Endothelial cell of umbilical vein (primary cell): ENCODE results near the gene LTBP1. TPM values are rescaled to one million over a fixed set of nuclear protein-coding genes. Genes with fewer than 3 reads are reported as not detected.

Experiments used
- BruUV-seq: library from RNA; stranded (reverse); fragments of 400-500 nt; replicated peaks from 2 replicates; lab custom pipeline; 2021; lab: Mats Ljungman, UMichigan
- CTCF ChIA-PET: fragments of 300-600, 350-600 bp; sonication (Branson Sonifier 250); formaldehyde crosslinking; loops from one replicate; lab custom pipeline; 2021; ENCODE audit warnings: antibody characterized with exemption, inconsistent platforms; lab: Charles Lee
- POLR2A ChIA-PET: fragments of 300-600, 350-600 bp; sonication (Branson Sonifier 250); formaldehyde crosslinking; loops from one replicate; lab custom pipeline; 2021; ENCODE audit warnings: antibody characterized with exemption, inconsistent platforms; lab: Charles Lee
- DNase-seq: peaks from one replicate; pipeline ENCODE4 v3.0.0-alpha.2; 2011; ENCODE audit warnings: low read depth, low spot score
- FAIRE-seq: peaks from 2 replicates; lab custom pipeline; 2011; peaks lifted over from hg19 to GRCh38; lab: Jason Lieb, UNC
- H2AFZ ChIP-seq: 2 replicates; pipeline ENCODE4 v1.6.0; 2012; ENCODE audit warnings: low read depth, low read length, control low read depth, inconsistent platforms
- H3K27ac ChIP-seq: 2 replicates; pipeline ENCODE4 v1.5.1; 2011; ENCODE audit warnings: low read depth, mild to moderate bottlenecking, control low read depth, low read length, moderate library complexity; ENCODE audit not compliant: insufficient read depth
- H3K27me3 ChIP-seq, 2 experiments: 2 replicates each; pipeline versions ENCODE4 v1.6.0 to v1.6.1; 2011; ENCODE audit warnings: low read length in 2 of 2, mixed read lengths in 1 of 2; ENCODE audit not compliant: control insufficient read depth in 2 of 2, insufficient read depth in 2 of 2
- H3K36me3 ChIP-seq, 2 experiments: 2 replicates in 1 of 2; 3 replicates in 1 of 2; pipeline ENCODE4 v1.5.1; 2011; ENCODE audit warnings: low read length in 2 of 2, mild to moderate bottlenecking in 1 of 2, moderate library complexity in 1 of 2; ENCODE audit not compliant: control insufficient read depth in 2 of 2, insufficient read depth in 2 of 2; ENCODE audit errors: extremely low read depth in 1 of 2
- H3K4me1 ChIP-seq: 3 replicates; pipeline ENCODE4 v1.5.1; 2011; ENCODE audit warnings: mild to moderate bottlenecking, low read length; ENCODE audit not compliant: control insufficient read depth, insufficient read depth; ENCODE audit errors: extremely low read depth
- H3K4me2 ChIP-seq: 2 replicates; pipeline ENCODE4 v1.6.1; 2011; ENCODE audit warnings: low read length, control low read depth, mixed read lengths; ENCODE audit not compliant: insufficient read depth
- H3K4me3 ChIP-seq, 3 experiments: fragments of 200-600 bp in 1 of 3; sonication (generic), shearing (Covaris generic) in 1 of 3; replicated peaks in 1 of 3; 2 replicates each; pipeline ENCODE4 v1.5.1; 2011 to 2016; ENCODE audit warnings: control low read depth in 3 of 3, low read length in 3 of 3, mild to moderate bottlenecking in 2 of 3, inconsistent platforms in 1 of 3, low read depth in 1 of 3, moderate library complexity in 1 of 3; ENCODE audit not compliant: insufficient read depth in 1 of 3
- H3K79me2 ChIP-seq: 2 replicates; pipeline ENCODE4 v1.6.0; 2012; ENCODE audit warnings: low read length, inconsistent platforms; ENCODE audit not compliant: control insufficient read depth, insufficient read depth
- H3K9ac ChIP-seq: replicated peaks from 2 replicates; pipeline ENCODE3; 2011; ENCODE audit warnings: low read length, control low read depth; ENCODE audit not compliant: insufficient read depth; ENCODE audit errors: extremely low read depth
- H3K9me1 ChIP-seq: replicated peaks from 3 replicates; pipeline ENCODE4 v1.6.0; 2011; ENCODE audit warnings: mild to moderate bottlenecking, low read length; ENCODE audit not compliant: control insufficient read depth, insufficient read depth; ENCODE audit errors: extremely low read depth
- H3K9me3 ChIP-seq: replicated peaks from 2 replicates; pipeline ENCODE4 v1.5.1; 2012; ENCODE audit warnings: low read length, inconsistent platforms; ENCODE audit not compliant: control insufficient read depth, insufficient read depth
- H4K20me1 ChIP-seq: replicated peaks from 2 replicates; pipeline ENCODE3; 2011; ENCODE audit warnings: mild to moderate bottlenecking, low read length; ENCODE audit not compliant: control insufficient read depth, insufficient read depth; ENCODE audit errors: extremely low read depth
- EZH2 ChIP-seq: IDR thresholded peaks from 2 replicates; pipeline ENCODE4 v1.6.1; 2012; ENCODE audit warnings: borderline replicate concordance, low read depth, mild to moderate bottlenecking, moderate library complexity, low read length, inconsistent platforms; ENCODE audit not compliant: severe bottlenecking
- FOS ChIP-seq: IDR thresholded peaks from 2 replicates; pipeline ENCODE4 v1.6.1; 2011; ENCODE audit warnings: mild to moderate bottlenecking, low read length, moderate library complexity, borderline replicate concordance; ENCODE audit not compliant: insufficient read depth
- GATA2 ChIP-seq: IDR thresholded peaks from 2 replicates; pipeline ENCODE4 v1.7.0; 2011; ENCODE audit warnings: low read depth, mild to moderate bottlenecking, moderate library complexity, mixed read lengths, low read length; ENCODE audit not compliant: insufficient read length, insufficient read depth
- JUN ChIP-seq: IDR thresholded peaks from 2 replicates; pipeline ENCODE4 v1.6.1; 2011; ENCODE audit warnings: borderline replicate concordance, low read depth; ENCODE audit not compliant: insufficient read length, insufficient read depth
- MYC ChIP-seq: IDR thresholded peaks from one replicate; pipeline ENCODE4 v1.6.1; 2011; ENCODE audit warnings: mild to moderate bottlenecking, low read depth, low read length
- POLR2A ChIP-seq: IDR thresholded peaks from 2 replicates; pipeline ENCODE4 v1.6.1; 2012; ENCODE audit warnings: low read depth, mild to moderate bottlenecking, control low read depth, low read length
- POLR2AphosphoS5 ChIP-seq: IDR thresholded peaks from 2 replicates; pipeline ENCODE4 v1.6.1; 2012; ENCODE audit warnings: low read depth, mild to moderate bottlenecking, control low read depth, low read length, moderate library complexity; ENCODE audit not compliant: insufficient read depth
- dilution Hi-C: fragments of 300-500 bp; cut with MboI; formaldehyde crosslinking; loops from one replicate; pipeline ENCODE4 v1.15.0; 2019; ENCODE audit warnings: low sequenced_read_pairs; ENCODE audit not compliant: extremely low pct_ligation_motif_present
- intact Hi-C: fragments of 100-400 bp; cut with micrococcal nuclease; formaldehyde crosslinking; loops from one replicate; pipeline ENCODE4 v1.10.0; 2022
- polyA plus RNA-seq, 4 experiments: library from polyadenylated mRNA; depleted of rRNA in 3 of 4; stranded (reverse) in 3 of 4; unstranded in 1 of 4; fragments of >200 nt; gene quantifications; 2 replicates each; pipeline versions ENCODE4 v1.2.1 to v1.2.3, GENCODE V29; 2011 to 2012; ENCODE audit warnings: missing spikeins in 1 of 4
- total RNA-seq: library from RNA; stranded (reverse); gene quantifications from 2 replicates; pipeline ENCODE4 v1.2.3, GENCODE V29; 2021
- TF ChIP-seq, protein P1 (sequence below), 2 donors: IDR thresholded peaks; 1 replicate in 1 of 2; 2 replicates in 1 of 2; pipeline ENCODE4 v1.5.1; 2011; ENCODE audit warnings: low read length in 2 of 2, mild to moderate bottlenecking in 2 of 2, moderate library complexity in 2 of 2, control low read depth in 1 of 2, inconsistent platforms in 1 of 2, low read depth in 1 of 2; ENCODE audit not compliant: insufficient read depth in 1 of 2; ENCODE audit errors: extremely low read depth in 1 of 2
- TF ChIP-seq, protein P2 (sequence below): IDR thresholded peaks from 2 replicates; pipeline ENCODE4 v1.6.1; 2011; ENCODE audit not compliant: insufficient read depth, insufficient read length

LTBP1 gene
- total and polyA plus RNA-seq, 2 donors (not counting 3 experiments of a cell fraction or from before 2014, with no cell fraction given) = 57.4 to 68.2 TPM

DNA sequence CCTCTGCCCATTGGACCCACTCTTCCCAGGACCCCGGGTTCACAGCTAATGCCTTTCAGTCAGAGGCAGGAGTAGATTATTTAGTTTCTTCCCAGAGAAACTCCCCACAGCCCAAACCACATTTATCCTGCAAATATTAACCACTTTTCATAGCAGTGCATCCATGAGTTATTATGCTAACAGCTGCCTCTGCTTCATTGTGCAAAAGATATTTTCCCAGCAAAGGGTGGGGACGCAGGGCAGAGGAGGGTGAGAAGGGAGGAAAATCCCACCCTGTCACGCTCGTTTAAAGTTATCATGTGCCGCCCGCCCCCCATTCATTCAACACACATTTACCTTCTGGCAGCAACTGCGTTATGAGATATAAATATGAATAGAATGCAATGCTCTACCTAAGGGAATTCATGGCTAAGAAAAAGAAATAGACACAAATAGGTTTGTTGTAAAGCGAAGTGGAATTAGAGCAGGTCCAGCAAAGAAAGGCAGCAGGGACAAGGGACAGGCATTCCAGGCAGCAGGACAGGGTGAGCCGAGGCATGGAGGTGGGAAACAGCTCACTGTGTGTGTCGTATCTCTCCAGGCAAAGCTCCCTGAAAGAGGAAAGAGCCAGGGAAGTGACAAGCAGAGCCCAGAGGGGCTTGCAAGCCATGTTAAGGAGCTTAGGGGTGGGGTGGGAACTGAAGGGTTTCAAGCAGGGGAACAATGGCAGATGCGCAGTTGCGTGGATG, 46.3 kb upstream of the LTBP1 start:
- TF ChIP-seq JUN = no peak
- no peak for TF ChIP-seq FOS
- no peak for TF ChIP-seq POLR2A
- no peak for TF ChIP-seq GATA2
- TF ChIP-seq, protein P1, sequence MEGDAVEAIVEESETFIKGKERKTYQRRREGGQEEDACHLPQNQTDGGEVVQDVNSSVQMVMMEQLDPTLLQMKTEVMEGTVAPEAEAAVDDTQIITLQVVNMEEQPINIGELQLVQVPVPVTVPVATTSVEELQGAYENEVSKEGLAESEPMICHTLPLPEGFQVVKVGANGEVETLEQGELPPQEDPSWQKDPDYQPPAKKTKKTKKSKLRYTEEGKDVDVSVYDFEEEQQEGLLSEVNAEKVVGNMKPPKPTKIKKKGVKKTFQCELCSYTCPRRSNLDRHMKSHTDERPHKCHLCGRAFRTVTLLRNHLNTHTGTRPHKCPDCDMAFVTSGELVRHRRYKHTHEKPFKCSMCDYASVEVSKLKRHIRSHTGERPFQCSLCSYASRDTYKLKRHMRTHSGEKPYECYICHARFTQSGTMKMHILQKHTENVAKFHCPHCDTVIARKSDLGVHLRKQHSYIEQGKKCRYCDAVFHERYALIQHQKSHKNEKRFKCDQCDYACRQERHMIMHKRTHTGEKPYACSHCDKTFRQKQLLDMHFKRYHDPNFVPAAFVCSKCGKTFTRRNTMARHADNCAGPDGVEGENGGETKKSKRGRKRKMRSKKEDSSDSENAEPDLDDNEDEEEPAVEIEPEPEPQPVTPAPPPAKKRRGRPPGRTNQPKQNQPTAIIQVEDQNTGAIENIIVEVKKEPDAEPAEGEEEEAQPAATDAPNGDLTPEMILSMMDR (IDR thresholded peaks at IDR 0.05; ENCODE audit: extremely low read depth in 1 of 2, insufficient read depth in 1 of 2, low read depth in 1 of 2, low read length in 2 of 2) = no peak
- TF ChIP-seq POLR2AphosphoS5 = no peak
- TF ChIP-seq MYC = no peak
- TF ChIP-seq, protein P2, sequence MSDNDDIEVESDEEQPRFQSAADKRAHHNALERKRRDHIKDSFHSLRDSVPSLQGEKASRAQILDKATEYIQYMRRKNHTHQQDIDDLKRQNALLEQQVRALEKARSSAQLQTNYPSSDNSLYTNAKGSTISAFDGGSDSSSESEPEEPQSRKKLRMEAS = no peak
- TF ChIP-seq EZH2 = no peak
- Histone ChIP-seq H3K36me3 (no peaks in the 10 kb centered on the region), H3K9ac (no peak overlapping the region), H3K9me3 (no peaks in the 10 kb centered on the region), H3K79me2 (no peaks in the 10 kb centered on the region), H4K20me1 (no peaks in the 10 kb centered on the region), H3K27me3 (peaks cover 28 to 40% of the 10 kb centered on the region in 2 experiments), H3K4me2 (no peak overlapping the region), H2AFZ (no peak overlapping the region), H3K9me1 (no peaks in the 10 kb centered on the region), H3K4me3 (no peak overlapping the region), H3K27ac (no peak overlapping the region), H3K4me1 (no peaks in the 10 kb centered on the region)
- intact Hi-C loops = no loop called here
- ChIA-PET POLR2A (no interaction called here), CTCF (no interaction called here)
- DNase-seq = no peak
- FAIRE-seq = no peak
- no TSS peak for BruUV-seq
- dilution Hi-C loops = no loop called here
